DMS153 treated with DMSO at 0.1 percent for 48 hours (cell line): ENCODE results near the gene BRAP.
"Not testable (repeated sequence)": the region's sequence is repeated elsewhere in the genome, so short reads cannot be mapped to it uniquely, and the experiment has no call there.

Experiments
- DNase-seq: peaks from one replicate; lab custom pipeline; 2025; ENCODE audit not compliant: unreplicated experiment; lab: John Stamatoyannopoulos, UW

The BRAP gene

GRCh38 chr12:111685811-111686573 lies at the start of gene BRAP, which contains the start of gene ACAD10:
BRAP (minus strand) TSS chr12:111685956; CDS start chr12:111685792, 164 bp downstream.
ACAD10 (plus strand) TSS chr12:111686053; CDS start chr12:111692710, 6,657 bp downstream.
- DNase-seq: peak; percentile 79

GRCh38 chr12:111733340-111733915 lies 47.7 kb upstream of the BRAP start:
- no peak for DNase-seq

GRCh38 chr12:111732786-111733185 lies 47.0 kb upstream of the BRAP start:
- DNase-seq: no peak

GRCh38 chr12:111730420-111730819 lies 44.7 kb upstream of the BRAP start:
- DNase-seq: no peak

- DNase-seq: no peak
Observed at GRCh38 chr12:111728795-111729194, 43.0 kb upstream of the BRAP start.

GRCh38 chr12:111723646-111724360 lies 38.0 kb upstream of the BRAP start:
- not testable (repeated sequence) for DNase-seq

GRCh38 chr12:111720457-111720856 lies 34.7 kb upstream of the BRAP start:
- DNase-seq: no peak

GRCh38 chr12:111719316-111719715 lies 33.6 kb upstream of the BRAP start:
- DNase-seq: not testable (repeated sequence)

- peak; percentile 57 for DNase-seq
Observed at GRCh38 chr12:111715279-111715678, 29.5 kb upstream of the BRAP start.

GRCh38 chr12:111706145-111706544 lies 20.4 kb upstream of the BRAP start:
- DNase-seq: no peak

- DNase-seq: no peak
Observed at GRCh38 chr12:111705672-111706071, 19.9 kb upstream of the BRAP start.

- no peak for DNase-seq
Observed at GRCh38 chr12:111699962-111700361, 14.2 kb upstream of the BRAP start.

- DNase-seq: no peak
Observed at GRCh38 chr12:111693818-111694217, 8.1 kb upstream of the BRAP start.

- no peak for DNase-seq
Observed at GRCh38 chr12:111692575-111693210, 6.9 kb upstream of the BRAP start.

GRCh38 chr12:111691262-111691661 lies 5.5 kb upstream of the BRAP start:
- no peak for DNase-seq

GRCh38 chr12:111687952-111688351 lies 2.2 kb upstream of the BRAP start:
- DNase-seq: no peak

GRCh38 chr12:111687255-111687654 lies 1.5 kb upstream of the BRAP start:
- no peak for DNase-seq

GRCh38 chr12:111686574-111687105 lies 884 bp upstream of the BRAP start:
- no peak for DNase-seq

- DNase-seq: no peak
Observed at GRCh38 chr12:111685322-111685810, 390 bp downstream of the BRAP start.

GRCh38 chr12:111684485-111685198 lies 1.1 kb downstream of the BRAP start:
- not testable (repeated sequence) for DNase-seq
